Activated naive CD4-positive, alpha-beta T cell treated with anti-CD3 and anti-CD28 coated beads, Interleukin-2, amount 10 ng/mL, durations not matched to agents 7 days and 5 days (primary cell): Measurements from ENCODE around the gene PGAM5.
A peak's percentile ranks its signal among the peaks of the same experiment; 100 is the strongest.
"Not testable (repeated sequence)": the region's sequence is repeated elsewhere in the genome, so short reads cannot be mapped to it uniquely, and the experiment has no call there.

Experiments used
- CTCF ChIA-PET: fragments of 350-600 bp; sonication (Branson Sonifier 250); formaldehyde crosslinking; loops from one replicate; lab custom pipeline; 2021; ENCODE audit warnings: antibody characterized with exemption; lab: Charles Lee
- DNase-seq: peaks from one replicate; pipeline ENCODE4 v3.0.0-alpha.2; 2020
- H3K27ac Mint-ChIP-seq: one replicate; pipeline ENCODE4 v1.8.0; 2021; ENCODE audit warnings: mild to moderate bottlenecking, moderate library complexity, mixed read lengths
- H3K27me3 Mint-ChIP-seq: one replicate; pipeline ENCODE4 v1.8.0; 2021; ENCODE audit warnings: mild to moderate bottlenecking, mixed read lengths
- H3K36me3 Mint-ChIP-seq: one replicate; pipeline ENCODE4 v1.8.0; 2021; ENCODE audit warnings: mixed read lengths
- H3K4me1 Mint-ChIP-seq: one replicate; pipeline ENCODE4 v1.8.0; 2021; ENCODE audit warnings: mixed read lengths
- H3K4me3 Mint-ChIP-seq: one replicate; pipeline ENCODE4 v1.8.0; 2021; ENCODE audit warnings: mild to moderate bottlenecking, moderate library complexity, mixed read lengths
- H3K9me3 Mint-ChIP-seq: one replicate; pipeline ENCODE4 v1.8.0; 2021; ENCODE audit warnings: mixed read lengths

PGAM5 gene

GRCh38 chr12:132739600-132740312, 29.1 kb downstream of the PGAM5 start:
- DNase-seq, result no peak
- H3K36me3 Mint-ChIP-seq, result peaks cover 70% of the 10 kb centered on the region
- no peak overlapping the region for H3K27ac Mint-ChIP-seq
- peaks cover 5% of the 10 kb centered on the region for H3K4me1 Mint-ChIP-seq
- CTCF ChIA-PET, result no interaction called here
- H3K9me3 Mint-ChIP-seq, result no peaks in the 10 kb centered on the region
- no peaks in the 10 kb centered on the region for H3K27me3 Mint-ChIP-seq
- H3K4me3 Mint-ChIP-seq, result no peak overlapping the region

GRCh38 chr12:132740313-132740646, 29.6 kb downstream of the PGAM5 start:
- H3K27me3 Mint-ChIP-seq, result no peaks in the 10 kb centered on the region
- no peak overlapping the region for H3K27ac Mint-ChIP-seq
- H3K4me1 Mint-ChIP-seq, result peaks cover 5% of the 10 kb centered on the region
- H3K9me3 Mint-ChIP-seq, result no peaks in the 10 kb centered on the region
- H3K4me3 Mint-ChIP-seq, result no peak overlapping the region
- peaks cover 71% of the 10 kb centered on the region for H3K36me3 Mint-ChIP-seq
- DNase-seq, result no peak
- CTCF ChIA-PET, result no interaction called here

- Mint-ChIP-seq H3K9me3 (no peaks in the 10 kb centered on the region), H3K4me1 (peaks cover 5% of the 10 kb centered on the region), H3K4me3 (no peak overlapping the region), H3K27me3 (no peaks in the 10 kb centered on the region), H3K36me3 (peaks cover 69% of the 10 kb centered on the region), H3K27ac (no peak overlapping the region)
- CTCF ChIA-PET, result interaction anchor here (1.2 kb wide), 1 partner anchor 10 kb away, joined by 3 read pairs; no protein-coding TSS in a partner anchor
- DNase-seq, result no peak
Measured at GRCh38 chr12:132740652-132741051, 30.0 kb downstream of the PGAM5 start.

- H3K27me3 Mint-ChIP-seq, result no peaks in the 10 kb centered on the region
- H3K9me3 Mint-ChIP-seq, result no peaks in the 10 kb centered on the region
- peaks cover 69% of the 10 kb centered on the region for H3K36me3 Mint-ChIP-seq
- no peak for DNase-seq
- H3K4me3 Mint-ChIP-seq, result no peak overlapping the region
- no peak overlapping the region for H3K27ac Mint-ChIP-seq
- CTCF ChIA-PET, result interaction anchor here (1.2 kb wide), 1 partner anchor 11 kb away, joined by 3 read pairs; no protein-coding TSS in a partner anchor
- peaks cover 5% of the 10 kb centered on the region for H3K4me1 Mint-ChIP-seq
Measured at GRCh38 chr12:132741620-132742019, 31.0 kb downstream of the PGAM5 start.

- Mint-ChIP-seq H3K4me1 (peaks cover 5% of the 10 kb centered on the region), H3K36me3 (peaks cover 78% of the 10 kb centered on the region), H3K9me3 (no peaks in the 10 kb centered on the region), H3K27ac (no peak overlapping the region), H3K27me3 (no peaks in the 10 kb centered on the region), H3K4me3 (no peak overlapping the region)
- DNase-seq, result no peak
- CTCF ChIA-PET, result interaction anchor here (0.9 kb wide), 1 partner anchor 25 kb away, joined by 3 read pairs; no protein-coding TSS in a partner anchor
Measured at GRCh38 chr12:132743831-132744230, 33.2 kb downstream of the PGAM5 start.

GRCh38 chr12:132746613-132747012, 36.0 kb downstream of the PGAM5 start:
- peaks cover 67% of the 10 kb centered on the region for H3K36me3 Mint-ChIP-seq

GRCh38 chr12:132747395-132747794, 36.8 kb downstream of the PGAM5 start:
- Mint-ChIP-seq H3K4me1 (peaks cover 5% of the 10 kb centered on the region), H3K27me3 (no peaks in the 10 kb centered on the region), H3K9me3 (no peaks in the 10 kb centered on the region), H3K27ac (no peak overlapping the region), H3K4me3 (no peak overlapping the region), H3K36me3 (peaks cover 62% of the 10 kb centered on the region)
- DNase-seq, result no peak
- CTCF ChIA-PET, result no interaction called here

More at GRCh38 chr12:132746613-132747012, 36.0 kb downstream of the PGAM5 start:
- no peak for DNase-seq
- no peaks in the 10 kb centered on the region for H3K9me3 Mint-ChIP-seq
- H3K4me3 Mint-ChIP-seq, result no peak overlapping the region
- CTCF ChIA-PET, result no interaction called here
- peaks cover 5% of the 10 kb centered on the region for H3K4me1 Mint-ChIP-seq
- no peaks in the 10 kb centered on the region for H3K27me3 Mint-ChIP-seq
- no peak overlapping the region for H3K27ac Mint-ChIP-seq

GRCh38 chr12:132747896-132748295, 37.3 kb downstream of the PGAM5 start:
- Mint-ChIP-seq H3K36me3 (peaks cover 59% of the 10 kb centered on the region), H3K4me1 (peaks cover 2% of the 10 kb centered on the region), H3K4me3 (no peak overlapping the region), H3K9me3 (no peaks in the 10 kb centered on the region), H3K27me3 (no peaks in the 10 kb centered on the region), H3K27ac (no peak overlapping the region)
- DNase-seq, result no peak
- CTCF ChIA-PET, result no interaction called here

GRCh38 chr12:132748319-132748718, 37.7 kb downstream of the PGAM5 start:
- no peak for DNase-seq
- Mint-ChIP-seq H3K27me3 (no peaks in the 10 kb centered on the region), H3K27ac (no peak overlapping the region), H3K36me3 (peaks cover 58% of the 10 kb centered on the region), H3K9me3 (no peaks in the 10 kb centered on the region), H3K4me1 (peaks cover 2% of the 10 kb centered on the region), H3K4me3 (no peak overlapping the region)
- CTCF ChIA-PET, result no interaction called here

- H3K27me3 Mint-ChIP-seq, H3K27ac Mint-ChIP-seq, H3K9me3 Mint-ChIP-seq, H3K4me3 Mint-ChIP-seq, DNase-seq, H3K4me1 Mint-ChIP-seq: not testable (repeated sequence)
- H3K36me3 Mint-ChIP-seq, result peaks cover 47% of the 10 kb centered on the region
- CTCF ChIA-PET, result interaction anchor here (0.6 kb wide), 1 partner anchor 22 kb away, joined by 3 read pairs; no protein-coding TSS in a partner anchor
Measured at GRCh38 chr12:132753670-132754069, 43.0 kb downstream of the PGAM5 start.

GRCh38 chr12:132754160-132754932, 43.7 kb downstream of the PGAM5 start:
- CTCF ChIA-PET, result interaction anchor here (0.6 kb wide), 1 partner anchor 22 kb away, joined by 3 read pairs; no protein-coding TSS in a partner anchor
- no peaks in the 10 kb centered on the region for H3K27me3 Mint-ChIP-seq
- no peak for DNase-seq
- no peak overlapping the region for H3K4me3 Mint-ChIP-seq
- no peak overlapping the region for H3K27ac Mint-ChIP-seq
- peaks cover 6% of the 10 kb centered on the region for H3K4me1 Mint-ChIP-seq
- no peaks in the 10 kb centered on the region for H3K9me3 Mint-ChIP-seq
- peaks cover 45% of the 10 kb centered on the region for H3K36me3 Mint-ChIP-seq

GRCh38 chr12:132758825-132759224, 48.2 kb downstream of the PGAM5 start:
- H3K27ac Mint-ChIP-seq, H3K4me3 Mint-ChIP-seq, H3K27me3 Mint-ChIP-seq, H3K9me3 Mint-ChIP-seq, CTCF ChIA-PET, DNase-seq: not testable (repeated sequence)
- H3K4me1 Mint-ChIP-seq, result peaks cover 29% of the 10 kb centered on the region
- peaks cover 39% of the 10 kb centered on the region for H3K36me3 Mint-ChIP-seq

- Mint-ChIP-seq H3K27me3 (no peaks in the 10 kb centered on the region), H3K36me3 (peaks cover 37% of the 10 kb centered on the region), H3K4me3 (peak overlapping the region; percentile 82), H3K4me1 (peaks cover 32% of the 10 kb centered on the region), H3K9me3 (no peaks in the 10 kb centered on the region), H3K27ac (no peak overlapping the region)
- DNase-seq, result no peak
- CTCF ChIA-PET, result no interaction called here
Measured at GRCh38 chr12:132759359-132759758, 48.7 kb downstream of the PGAM5 start.

GRCh38 chr12:132761032-132761920, 50.6 kb downstream of the PGAM5 start, which contains the start of gene ANKLE2:
Gene ANKLE2 (minus strand): TSS chr12:132761832. CDS start chr12:132761798, 34 bp downstream.
- Mint-ChIP-seq H3K9me3 (no peaks in the 10 kb centered on the region), H3K4me3 (peak within 1 kb of the TSS; percentile 82), H3K36me3 (peaks cover 27% of the 10 kb centered on the region), H3K27ac (peak within 1 kb of the TSS; percentile 93), H3K27me3 (no peaks in the 10 kb centered on the region), H3K4me1 (peaks cover 42% of the 10 kb centered on the region)
- CTCF ChIA-PET, result interaction anchor here (1.3 kb wide), 1 partner anchor 143 kb away, joined by 6 read pairs; no protein-coding TSS in a partner anchor
- peak; percentile 85 for DNase-seq
